NCI-H69 (cell line): ENCODE results near the gene TLE2.
A peak's percentile ranks its signal among the peaks of the same experiment; 100 is the strongest.
"Not testable (repeated sequence)": the region's sequence is repeated elsewhere in the genome, so short reads cannot be mapped to it uniquely, and the experiment has no call there.

Source experiments
- DNase-seq: peaks from one replicate; lab custom pipeline; 2025; lab: John Stamatoyannopoulos, UW

The TLE2 gene

GRCh38 chr19:3055741-3056416, 26.8 kb upstream of the TLE2 start:
- peak; percentile 98 for DNase-seq

GRCh38 chr19:3054972-3055740, 26.1 kb upstream of the TLE2 start:
- DNase-seq, result no peak

GRCh38 chr19:3054265-3054971, 25.3 kb upstream of the TLE2 start:
- no peak for DNase-seq

GRCh38 chr19:3053780-3054179, 24.7 kb upstream of the TLE2 start:
- DNase-seq, result no peak

GRCh38 chr19:3053218-3053621, 24.1 kb upstream of the TLE2 start:
- no peak for DNase-seq

- DNase-seq, result not testable (repeated sequence)
These were observed 20.9 kb upstream of the TLE2 start for GRCh38 chr19:3050016-3050415.

GRCh38 chr19:3049089-3049488, 20.0 kb upstream of the TLE2 start:
- DNase-seq, result no peak

- no peak for DNase-seq
These were observed 19.1 kb upstream of the TLE2 start for GRCh38 chr19:3048190-3048533.

- DNase-seq, result peak; percentile 98
These were observed 18.6 kb upstream of the TLE2 start for GRCh38 chr19:3047496-3048189.

GRCh38 chr19:3046698-3047495, 17.8 kb upstream of the TLE2 start:
- DNase-seq, result peak; percentile 97

- peak; percentile 83 for DNase-seq
These were observed 17.0 kb upstream of the TLE2 start for GRCh38 chr19:3045885-3046697.

GRCh38 chr19:3045191-3045590, 16.1 kb upstream of the TLE2 start:
- DNase-seq, result no peak

GRCh38 chr19:3042621-3043267, 13.7 kb upstream of the TLE2 start:
- DNase-seq, result peak; percentile 61

- peak; percentile 86 for DNase-seq
These were observed 12.9 kb upstream of the TLE2 start for GRCh38 chr19:3041761-3042620.

GRCh38 chr19:3041327-3041726, 12.2 kb upstream of the TLE2 start:
- no peak for DNase-seq

GRCh38 chr19:3039641-3040077, 10.6 kb upstream of the TLE2 start:
- no peak for DNase-seq

- DNase-seq, result no peak
These were observed 10.0 kb upstream of the TLE2 start for GRCh38 chr19:3039125-3039524.

- DNase-seq, result no peak
These were observed 9.1 kb upstream of the TLE2 start for GRCh38 chr19:3038214-3038613.

GRCh38 chr19:3036977-3037544, 8.0 kb upstream of the TLE2 start:
- DNase-seq, result not testable (repeated sequence)
